ENCODE results near the gene BCL2L1.

DNA sequence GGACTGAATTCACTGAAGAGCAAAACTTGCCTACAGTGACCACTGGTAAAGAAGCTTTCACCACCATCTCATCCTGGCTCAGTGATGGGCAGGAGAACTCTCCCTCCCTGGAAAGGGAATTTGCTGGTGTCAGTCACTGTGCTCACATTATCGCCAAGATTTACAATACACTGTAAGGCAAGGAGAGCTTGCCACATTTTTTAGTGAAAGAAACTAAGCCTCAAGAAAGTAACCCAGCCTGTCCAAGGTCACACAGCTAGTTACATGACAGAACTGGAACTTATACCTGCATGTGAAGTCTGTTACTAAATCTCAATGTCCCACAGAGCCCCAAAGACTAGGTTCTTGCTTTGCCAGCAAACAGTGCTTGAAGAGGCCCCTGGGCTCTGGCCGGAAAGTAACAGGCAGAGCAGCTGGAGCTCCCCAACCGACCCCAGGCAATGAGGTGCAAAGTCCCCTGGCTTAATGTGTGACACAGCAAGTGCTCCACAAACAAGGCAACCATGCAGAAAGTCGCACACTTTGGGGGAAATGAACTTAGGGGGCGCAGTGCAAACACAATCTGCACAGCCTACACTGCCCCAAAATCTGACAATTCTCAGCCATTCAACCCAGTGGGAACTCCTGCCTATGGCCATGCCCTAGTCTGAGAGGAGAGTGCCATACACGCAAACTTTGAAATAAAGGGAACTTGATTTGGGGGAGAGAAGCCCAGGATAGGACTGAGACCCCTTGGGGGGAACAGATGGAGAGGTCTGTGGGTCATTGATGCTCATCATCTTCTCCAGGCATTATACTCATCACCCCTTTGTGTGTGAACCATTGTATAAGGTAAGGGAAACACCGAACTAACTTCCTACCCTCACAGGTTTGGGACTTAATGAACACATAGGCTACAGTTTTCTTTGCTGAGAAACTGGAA is 1.9 kb downstream of the BCL2L1 start:
- TF ChIP-seq POLR2AphosphoS5 (IDR thresholded peaks at IDR 0.05) (no peak), CTCF (IDR thresholded peaks at IDR 0.05; ENCODE audit: poor library complexity, severe bottlenecking) (no peak), SMC3 (conservative IDR thresholded peaks at IDR 0.05; ENCODE audit: poor library complexity) (no peak), TAF1 (IDR thresholded peaks at IDR 0.05; ENCODE audit: low read depth) (no peak), EP300 (conservative IDR thresholded peaks at IDR 0.05; ENCODE audit: poor library complexity, severe bottlenecking) (no peak), RAD21 (conservative IDR thresholded peaks at IDR 0.05) (no peak), EZH2 (IDR thresholded peaks at IDR 0.05; ENCODE audit: borderline replicate concordance, insufficient read depth, low read length, poor library complexity, severe bottlenecking) (no peak), MXI1 (conservative IDR thresholded peaks at IDR 0.05; ENCODE audit: poor library complexity, severe bottlenecking) (no peak), REST (IDR thresholded peaks at IDR 0.05; ENCODE audit: borderline replicate concordance) (no peak)
